Measurements from ENCODE around the gene OLAH.

- TF ChIP-seq CTCF (optimal IDR thresholded peaks at IDR 0.05 in 1 of 3, IDR thresholded peaks at IDR 0.05 in 1 of 3, conservative IDR thresholded peaks at IDR 0.05 in 1 of 3; ENCODE audit: extremely low read depth in 1 of 3, insufficient read depth in 2 of 3, low read length in 3 of 3), result no peak
- no peak for TF ChIP-seq EZH2 (IDR thresholded peaks at IDR 0.05; ENCODE audit: low read length)
These were observed 8.4 kb downstream of the OLAH start for GRCh38 chr10:15052121-15052520.

Measured in keratinocyte (primary cell).